Hindlimb muscle (tissue), 1 donor: ENCODE results near the gene SEC14L5. TPM values are rescaled to one million over a fixed set of nuclear protein-coding genes. Genes with fewer than 3 reads are reported as not detected.

Source experiments
- polyA plus RNA-seq: library from polyadenylated mRNA; unstranded; fragments of 120-200 nt; gene quantifications from one replicate; pipeline ENCODE4 v1.2.1, GENCODE V29; 2013; ENCODE audit not compliant: insufficient read length

Gene SEC14L5
- polyA plus RNA-seq, 1 donor = 0.46 TPM

Other genes with a start within 250 kb of the SEC14L5 start
- gene ANKS3, start 224.1 kb upstream of the SEC14L5 start, polyA plus RNA-seq = 16.6 TPM
- gene DNAAF8, start 223.8 kb upstream of the SEC14L5 start, polyA plus RNA-seq = 1.1 TPM
- gene ZNF500, start 191.2 kb upstream of the SEC14L5 start, polyA plus RNA-seq = 13.9 TPM
- not detected for gene SEPTIN12, start 170.0 kb upstream of the SEC14L5 start, polyA plus RNA-seq
- not detected for gene SMIM22, start 163.0 kb upstream of the SEC14L5 start, polyA plus RNA-seq
- 15.7 TPM for gene ROGDI, start 155.7 kb upstream of the SEC14L5 start, polyA plus RNA-seq
- 54.5 TPM for gene GLYR1, start 111.0 kb upstream of the SEC14L5 start, polyA plus RNA-seq
- gene UBN1, start 110.8 kb upstream of the SEC14L5 start, polyA plus RNA-seq = 19.0 TPM
- gene PPL, start 21.2 kb upstream of the SEC14L5 start, polyA plus RNA-seq = 1.7 TPM
- gene NAGPA, start 75.6 kb downstream of the SEC14L5 start, polyA plus RNA-seq = 6.3 TPM
- gene C16orf89, start 107.6 kb downstream of the SEC14L5 start, polyA plus RNA-seq = 1.3 TPM
- 12.8 TPM for gene ALG1, start 113.5 kb downstream of the SEC14L5 start, polyA plus RNA-seq
- 10.7 TPM for gene EEF2KMT, start 139.5 kb downstream of the SEC14L5 start, polyA plus RNA-seq